ENCODE measurements around the gene ARID5B. TPM values are rescaled to one million over a fixed set of nuclear protein-coding genes. Genes with fewer than 3 reads are reported as not detected.

ARID5B gene
- total and polyA plus RNA-seq, 2 donors (not counting 3 experiments of a cell fraction or from before 2014, with no cell fraction given): 5.6 to 8.9 TPM

DNA sequence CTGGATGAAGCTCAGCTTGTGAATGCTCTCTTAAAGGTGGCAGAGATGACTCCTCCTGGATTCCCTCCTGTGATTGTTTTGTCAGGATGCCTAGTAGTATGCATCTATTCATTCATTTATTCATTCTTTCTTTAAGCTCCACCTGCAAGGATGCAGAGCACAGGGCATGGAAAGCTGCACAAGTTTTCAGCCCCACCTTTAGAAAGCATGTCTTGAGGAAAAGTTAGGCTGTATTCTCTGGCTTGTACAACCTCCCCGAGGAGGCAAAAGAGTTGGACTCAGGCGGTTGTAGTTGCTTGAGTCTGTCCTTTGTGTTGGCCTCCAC, 22.4 kb downstream of the ARID5B start:
- BruUV-seq (replicated peaks): no TSS peak
- H3K4me2 ChIP-seq (ENCODE audit: insufficient read depth, low read length): no peak overlapping the region
- CTCF ChIA-PET: interaction anchor here (1.0 to 1.4 kb wide), 5 partner anchors 8 to 341 kb away, joined by 3 read pairs; no protein-coding TSS in a partner anchor

More for the DNA sequence above, 22.4 kb downstream of the ARID5B start:
- H3K27ac ChIP-seq (ENCODE audit: insufficient read depth, low read depth, low read length): no peak overlapping the region
- H3K27me3 ChIP-seq (ENCODE audit: control insufficient read depth in 2 of 2, insufficient read depth in 2 of 2, low read length in 2 of 2): no peaks in the 10 kb centered on the region
- H3K4me3 ChIP-seq (replicated peaks in 1 of 3; ENCODE audit: insufficient read depth in 1 of 3, low read depth in 1 of 3, low read length in 3 of 3): no peak overlapping the region
- intact Hi-C loops (cut with micrococcal nuclease) (no loop called here), dilution Hi-C loops (cut with MboI; ENCODE audit: extremely low pct_ligation_motif_present, low sequenced_read_pairs) (no loop called here)
- no peak for FAIRE-seq
- no peaks in the 10 kb centered on the region for H3K9me3 ChIP-seq (replicated peaks; ENCODE audit: control insufficient read depth, insufficient read depth, low read length)
- no peak overlapping the region for H3K9ac ChIP-seq (replicated peaks; ENCODE audit: extremely low read depth, insufficient read depth, low read length)
- POLR2A ChIA-PET: no interaction called here
- H3K4me1 ChIP-seq (ENCODE audit: control insufficient read depth, extremely low read depth, insufficient read depth, low read length): no peaks in the 10 kb centered on the region
- no peaks in the 10 kb centered on the region for H3K9me1 ChIP-seq (replicated peaks; ENCODE audit: control insufficient read depth, extremely low read depth, insufficient read depth, low read length)
- no peak for DNase-seq (ENCODE audit: low read depth, low spot score)
- no peak overlapping the region for H2AFZ ChIP-seq (ENCODE audit: low read depth, low read length)
- TF ChIP-seq MAX (IDR thresholded peaks at IDR 0.05; ENCODE audit: insufficient read depth, insufficient read length) (no peak), GATA2 (IDR thresholded peaks at IDR 0.05; ENCODE audit: insufficient read depth, insufficient read length, low read depth, low read length) (no peak), CTCF (IDR thresholded peaks at IDR 0.05; ENCODE audit: extremely low read depth in 1 of 2, insufficient read depth in 1 of 2, low read depth in 1 of 2, low read length in 2 of 2) (no peak), POLR2A (IDR thresholded peaks at IDR 0.05; ENCODE audit: low read depth, low read length) (no peak), EZH2 (IDR thresholded peaks at IDR 0.05; ENCODE audit: borderline replicate concordance, low read depth, low read length, severe bottlenecking) (no peak), JUN (IDR thresholded peaks at IDR 0.05; ENCODE audit: borderline replicate concordance, insufficient read depth, insufficient read length, low read depth) (no peak), POLR2AphosphoS5 (IDR thresholded peaks at IDR 0.05; ENCODE audit: insufficient read depth, low read depth, low read length) (no peak), FOS (IDR thresholded peaks at IDR 0.05; ENCODE audit: borderline replicate concordance, insufficient read depth, low read length) (no peak), MYC (IDR thresholded peaks at IDR 0.05; ENCODE audit: low read depth, low read length) (no peak)
- H3K79me2 ChIP-seq (ENCODE audit: control insufficient read depth, insufficient read depth, low read length): no peaks in the 10 kb centered on the region
- no peaks in the 10 kb centered on the region for H3K36me3 ChIP-seq (ENCODE audit: control insufficient read depth in 2 of 2, extremely low read depth in 1 of 2, insufficient read depth in 2 of 2, low read length in 2 of 2)
- H4K20me1 ChIP-seq (replicated peaks; ENCODE audit: control insufficient read depth, extremely low read depth, insufficient read depth, low read length): no peaks in the 10 kb centered on the region

Data from endothelial cell of umbilical vein (primary cell).